Stimulated activated CD4-positive, alpha-beta T cell treated with anti-CD3 and anti-CD28 coated beads, TNF-alpha, amount 100 ng/mL, for 48 hours (primary cell): ENCODE results near the gene ATL3.
"Not testable (repeated sequence)": the region's sequence is repeated elsewhere in the genome, so short reads cannot be mapped to it uniquely, and the experiment has no call there.

Source experiments
- DNase-seq, 3 donors: peaks; one replicate each; pipeline ENCODE4 v3.0.0-alpha.2; 2020; ENCODE audit warnings: low read depth in 3 of 3

Gene ATL3

GRCh38 chr11:63681321-63682065 lies 10.3 kb upstream of the ATL3 start, which contains the start of gene RTN3:
Gene RTN3 (plus strand): TSS chr11:63681500. CDS start chr11:63681637, 137 bp downstream.
- peak; percentile 95 to 97 (median 97) for DNase-seq

- DNase-seq: no peak
These were observed 9.7 kb upstream of the ATL3 start for GRCh38 chr11:63680834-63681320.

- no peak for DNase-seq
These were observed 2.4 kb upstream of the ATL3 start for GRCh38 chr11:63673579-63673978.

GRCh38 chr11:63672936-63673539 lies 1.9 kb upstream of the ATL3 start:
- DNase-seq: no peak

- no peak for DNase-seq
These were observed 934 bp upstream of the ATL3 start for GRCh38 chr11:63672156-63672463.

GRCh38 chr11:63670433-63671321 lies 499 bp downstream of the ATL3 start:
- DNase-seq: peak in 1 of 3 donors; percentile 7

GRCh38 chr11:63670096-63670432 lies 1.1 kb downstream of the ATL3 start:
- no peak for DNase-seq

GRCh38 chr11:63667995-63668795 lies 3.0 kb downstream of the ATL3 start:
- DNase-seq: no peak

GRCh38 chr11:63666874-63667273 lies 4.3 kb downstream of the ATL3 start:
- DNase-seq: no peak

GRCh38 chr11:63663809-63664208 lies 7.4 kb downstream of the ATL3 start:
- DNase-seq: no peak

GRCh38 chr11:63660972-63661371 lies 10.2 kb downstream of the ATL3 start:
- DNase-seq: no peak

- DNase-seq: no peak
These were observed 18.5 kb downstream of the ATL3 start for GRCh38 chr11:63652671-63653070.

- no peak for DNase-seq
These were observed 28.0 kb downstream of the ATL3 start for GRCh38 chr11:63643205-63643604.

- no peak for DNase-seq
These were observed 29.4 kb downstream of the ATL3 start for GRCh38 chr11:63641727-63642126.

- no peak for DNase-seq
These were observed 31.9 kb downstream of the ATL3 start for GRCh38 chr11:63639199-63639832.

GRCh38 chr11:63638436-63638835 lies 32.7 kb downstream of the ATL3 start:
- not testable (repeated sequence) for DNase-seq

GRCh38 chr11:63635762-63636465 lies 35.3 kb downstream of the ATL3 start:
- DNase-seq: peak; percentile 18 to 57 (median 38)

GRCh38 chr11:63629426-63629825 lies 41.8 kb downstream of the ATL3 start:
- no peak for DNase-seq

- no peak for DNase-seq
These were observed 47.5 kb downstream of the ATL3 start for GRCh38 chr11:63623513-63624140.

GRCh38 chr11:63622323-63622722 lies 48.9 kb downstream of the ATL3 start:
- DNase-seq: no peak
